ENCODE data around the gene SERPIND1. TPM values are rescaled to one million over a fixed set of nuclear protein-coding genes. Genes with fewer than 3 reads are reported as not detected.

Gene SERPIND1
- total and polyA plus RNA-seq, 2 donors from 2014 or later: not detected

- Histone ChIP-seq H3K9me3 (ENCODE audit: control insufficient read depth in 2 of 3, insufficient read depth in 1 of 3, low read length in 3 of 3) (no peaks in the 10 kb centered on the region), H3K27me3 (ENCODE audit: control insufficient read depth, insufficient read depth, low read length) (no peaks in the 10 kb centered on the region), H3K27ac (ENCODE audit: low read depth in 2 of 2, low read length in 2 of 2) (no peak overlapping the region), H3K4me3 (ENCODE audit: low read length in 3 of 3) (no peak overlapping the region), H3K4me1 (ENCODE audit: control insufficient read depth in 2 of 3, insufficient read depth in 2 of 3, low read depth in 1 of 3, low read length in 3 of 3) (no peaks in the 10 kb centered on the region), H3K36me3 (ENCODE audit: control insufficient read depth in 2 of 3, insufficient read depth in 3 of 3, low read length in 3 of 3) (peaks cover 6 to 23% (median 15%) of the 10 kb centered on the region in 3 donors), H3K9ac (ENCODE audit: low read length in 3 of 3) (no peak overlapping the region)
- FAIRE-seq (no peak), DNase-seq (no peak)
- TF ChIP-seq, protein P1, sequence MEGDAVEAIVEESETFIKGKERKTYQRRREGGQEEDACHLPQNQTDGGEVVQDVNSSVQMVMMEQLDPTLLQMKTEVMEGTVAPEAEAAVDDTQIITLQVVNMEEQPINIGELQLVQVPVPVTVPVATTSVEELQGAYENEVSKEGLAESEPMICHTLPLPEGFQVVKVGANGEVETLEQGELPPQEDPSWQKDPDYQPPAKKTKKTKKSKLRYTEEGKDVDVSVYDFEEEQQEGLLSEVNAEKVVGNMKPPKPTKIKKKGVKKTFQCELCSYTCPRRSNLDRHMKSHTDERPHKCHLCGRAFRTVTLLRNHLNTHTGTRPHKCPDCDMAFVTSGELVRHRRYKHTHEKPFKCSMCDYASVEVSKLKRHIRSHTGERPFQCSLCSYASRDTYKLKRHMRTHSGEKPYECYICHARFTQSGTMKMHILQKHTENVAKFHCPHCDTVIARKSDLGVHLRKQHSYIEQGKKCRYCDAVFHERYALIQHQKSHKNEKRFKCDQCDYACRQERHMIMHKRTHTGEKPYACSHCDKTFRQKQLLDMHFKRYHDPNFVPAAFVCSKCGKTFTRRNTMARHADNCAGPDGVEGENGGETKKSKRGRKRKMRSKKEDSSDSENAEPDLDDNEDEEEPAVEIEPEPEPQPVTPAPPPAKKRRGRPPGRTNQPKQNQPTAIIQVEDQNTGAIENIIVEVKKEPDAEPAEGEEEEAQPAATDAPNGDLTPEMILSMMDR (IDR thresholded peaks at IDR 0.05; ENCODE audit: borderline replicate concordance, extremely low read depth, insufficient read depth): no peak
- intact Hi-C loops (cut with DNase I): no loop called here
These were observed 55.7 kb downstream of the SERPIND1 start for GRCh38 chr22:20829491-20830134.

DNA sequence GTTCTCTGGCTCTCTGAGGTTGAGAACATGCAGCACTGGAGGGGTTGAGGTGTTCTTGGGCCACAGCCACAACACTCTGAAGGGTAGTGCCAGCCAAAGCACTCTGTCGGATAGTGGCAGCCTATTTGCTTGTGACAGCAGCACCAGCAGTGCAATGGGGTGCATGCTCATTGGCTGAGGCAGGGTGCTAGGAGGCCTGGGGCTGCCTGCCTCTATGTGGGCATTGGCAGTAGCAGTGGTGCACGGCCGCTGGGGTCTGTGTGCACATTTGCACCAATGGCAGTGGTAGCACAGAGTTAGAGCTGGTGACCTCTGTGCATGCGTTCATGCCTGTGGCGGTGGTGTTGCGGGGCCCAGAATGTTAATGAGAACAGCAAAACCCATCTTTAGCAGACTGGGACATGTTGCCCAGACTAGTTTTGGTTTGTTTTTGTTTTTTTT, 59.3 kb downstream of the SERPIND1 start:
- no peaks in the 10 kb centered on the region for H3K9me3 ChIP-seq (ENCODE audit: control insufficient read depth in 2 of 3, insufficient read depth in 1 of 3, low read length in 3 of 3)
- intact Hi-C loops (cut with DNase I): no loop called here
- no peak overlapping the region for H3K27ac ChIP-seq (ENCODE audit: low read depth in 2 of 2, low read length in 2 of 2)

GRCh38 chr22:20834206-20834605, 60.3 kb downstream of the SERPIND1 start:
- no peaks in the 10 kb centered on the region for H3K9me3 ChIP-seq (ENCODE audit: control insufficient read depth in 2 of 3, insufficient read depth in 1 of 3, low read length in 3 of 3)
- peaks cover 6 to 20% (median 15%) of the 10 kb centered on the region in 3 donors for H3K36me3 ChIP-seq (ENCODE audit: control insufficient read depth in 2 of 3, insufficient read depth in 3 of 3, low read length in 3 of 3)
- no peaks in the 10 kb centered on the region for H3K27me3 ChIP-seq (ENCODE audit: control insufficient read depth, insufficient read depth, low read length)
- intact Hi-C loops (cut with DNase I): no loop called here
- H3K27ac ChIP-seq (ENCODE audit: low read depth in 2 of 2, low read length in 2 of 2): no peak overlapping the region
- FAIRE-seq (no peak), DNase-seq (no peak)
- no peak overlapping the region for H3K9ac ChIP-seq (ENCODE audit: low read length in 3 of 3)
- no peaks in the 10 kb centered on the region for H3K4me1 ChIP-seq (ENCODE audit: control insufficient read depth in 2 of 3, insufficient read depth in 2 of 3, low read depth in 1 of 3, low read length in 3 of 3)
- H3K4me3 ChIP-seq (ENCODE audit: low read length in 3 of 3): no peak overlapping the region
- TF ChIP-seq, protein P1 (IDR thresholded peaks at IDR 0.05; ENCODE audit: borderline replicate concordance, extremely low read depth, insufficient read depth): no peak

More for the DNA sequence above, 59.3 kb downstream of the SERPIND1 start:
- DNase-seq: no peak
- H3K36me3 ChIP-seq (ENCODE audit: control insufficient read depth in 2 of 3, insufficient read depth in 3 of 3, low read length in 3 of 3): peaks cover 6 to 23% (median 15%) of the 10 kb centered on the region in 3 donors
- TF ChIP-seq, protein P1 (IDR thresholded peaks at IDR 0.05; ENCODE audit: borderline replicate concordance, extremely low read depth, insufficient read depth): no peak
- no peak overlapping the region for H3K4me3 ChIP-seq (ENCODE audit: low read length in 3 of 3)
- H3K9ac ChIP-seq (ENCODE audit: low read length in 3 of 3): no peak overlapping the region
- no peak for FAIRE-seq
- no peaks in the 10 kb centered on the region for H3K4me1 ChIP-seq (ENCODE audit: control insufficient read depth in 2 of 3, insufficient read depth in 2 of 3, low read depth in 1 of 3, low read length in 3 of 3)
- H3K27me3 ChIP-seq (ENCODE audit: control insufficient read depth, insufficient read depth, low read length): no peaks in the 10 kb centered on the region
